AG09309 (cell line): ENCODE data around the gene PLXNA2.

ENCODE experiments used
- DNase-seq: peaks from one replicate; pipeline ENCODE4 v3.0.0-alpha.2; 2010; ENCODE audit warnings: low read depth
- H3K4me3 ChIP-seq: 2 replicates; pipeline ENCODE4 v1.5.1; 2011; ENCODE audit warnings: mild to moderate bottlenecking, low read depth, low read length, moderate library complexity; ENCODE audit not compliant: control insufficient read depth
- TF ChIP-seq, protein P1 (sequence below): IDR thresholded peaks from 2 replicates; pipeline ENCODE4 v1.5.1; 2011; ENCODE audit warnings: mild to moderate bottlenecking, low read depth, low read length, inconsistent platforms; ENCODE audit not compliant: insufficient read depth, control insufficient read depth; ENCODE audit errors: missing control alignments

PLXNA2 gene, protein sequence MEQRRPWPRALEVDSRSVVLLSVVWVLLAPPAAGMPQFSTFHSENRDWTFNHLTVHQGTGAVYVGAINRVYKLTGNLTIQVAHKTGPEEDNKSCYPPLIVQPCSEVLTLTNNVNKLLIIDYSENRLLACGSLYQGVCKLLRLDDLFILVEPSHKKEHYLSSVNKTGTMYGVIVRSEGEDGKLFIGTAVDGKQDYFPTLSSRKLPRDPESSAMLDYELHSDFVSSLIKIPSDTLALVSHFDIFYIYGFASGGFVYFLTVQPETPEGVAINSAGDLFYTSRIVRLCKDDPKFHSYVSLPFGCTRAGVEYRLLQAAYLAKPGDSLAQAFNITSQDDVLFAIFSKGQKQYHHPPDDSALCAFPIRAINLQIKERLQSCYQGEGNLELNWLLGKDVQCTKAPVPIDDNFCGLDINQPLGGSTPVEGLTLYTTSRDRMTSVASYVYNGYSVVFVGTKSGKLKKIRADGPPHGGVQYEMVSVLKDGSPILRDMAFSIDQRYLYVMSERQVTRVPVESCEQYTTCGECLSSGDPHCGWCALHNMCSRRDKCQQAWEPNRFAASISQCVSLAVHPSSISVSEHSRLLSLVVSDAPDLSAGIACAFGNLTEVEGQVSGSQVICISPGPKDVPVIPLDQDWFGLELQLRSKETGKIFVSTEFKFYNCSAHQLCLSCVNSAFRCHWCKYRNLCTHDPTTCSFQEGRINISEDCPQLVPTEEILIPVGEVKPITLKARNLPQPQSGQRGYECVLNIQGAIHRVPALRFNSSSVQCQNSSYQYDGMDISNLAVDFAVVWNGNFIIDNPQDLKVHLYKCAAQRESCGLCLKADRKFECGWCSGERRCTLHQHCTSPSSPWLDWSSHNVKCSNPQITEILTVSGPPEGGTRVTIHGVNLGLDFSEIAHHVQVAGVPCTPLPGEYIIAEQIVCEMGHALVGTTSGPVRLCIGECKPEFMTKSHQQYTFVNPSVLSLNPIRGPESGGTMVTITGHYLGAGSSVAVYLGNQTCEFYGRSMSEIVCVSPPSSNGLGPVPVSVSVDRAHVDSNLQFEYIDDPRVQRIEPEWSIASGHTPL (N-terminal part only)

DNA sequence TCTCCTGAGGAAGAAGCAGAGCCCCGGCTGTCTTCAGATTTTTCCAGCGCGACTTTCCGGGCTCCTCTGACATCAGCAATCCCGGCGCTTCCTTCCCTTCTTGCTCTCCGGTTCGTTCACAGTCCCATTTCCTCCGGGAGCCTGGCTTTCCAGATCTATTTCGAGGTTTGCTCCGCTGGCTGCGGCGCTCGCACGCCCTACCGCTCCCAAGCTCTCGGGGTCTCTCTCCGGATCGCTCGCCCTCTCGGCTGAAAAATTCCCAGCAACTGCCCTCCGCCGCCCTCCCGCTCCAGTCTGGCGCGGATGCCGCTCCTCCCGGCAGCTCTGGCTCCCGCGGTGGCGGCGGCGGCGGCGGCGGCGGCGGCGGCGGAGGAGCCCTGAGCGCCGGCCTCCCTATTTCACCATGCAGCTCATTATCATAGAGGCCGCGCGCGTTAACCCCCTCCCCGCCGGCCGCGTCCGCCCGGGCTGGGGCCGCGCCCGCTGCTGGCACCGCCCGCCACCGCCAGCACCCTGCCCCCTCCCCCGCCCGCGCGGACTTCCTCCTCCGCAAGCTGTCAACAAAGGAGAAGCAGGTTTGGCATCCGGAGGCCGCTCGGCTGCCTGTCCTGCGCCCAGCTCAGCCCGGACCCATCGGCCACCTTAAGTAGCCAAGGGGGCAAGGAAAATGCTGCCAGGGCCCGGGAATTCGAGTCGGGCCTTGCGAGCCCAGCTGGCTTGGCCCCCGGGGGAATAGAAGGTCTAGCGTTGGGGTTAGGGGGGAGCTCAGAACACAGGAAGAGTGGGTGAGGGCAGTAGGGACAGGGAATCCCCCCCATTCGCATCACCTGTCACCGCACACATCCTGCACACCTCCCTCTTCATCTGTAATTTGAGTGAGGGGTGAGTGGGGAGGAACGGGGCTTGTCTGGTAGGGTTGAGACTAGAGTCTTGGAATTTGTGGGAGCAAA lies at the start of gene PLXNA2:
TSS of gene PLXNA2 (minus strand) at position 418 of the 950 bp plus-strand sequence. CDS start 26,462 bp downstream, outside the sequence.
- DNase-seq, result peak; percentile 10
- H3K4me3 ChIP-seq, result peak within 1 kb of the TSS; percentile 57
- TF ChIP-seq, protein P1, sequence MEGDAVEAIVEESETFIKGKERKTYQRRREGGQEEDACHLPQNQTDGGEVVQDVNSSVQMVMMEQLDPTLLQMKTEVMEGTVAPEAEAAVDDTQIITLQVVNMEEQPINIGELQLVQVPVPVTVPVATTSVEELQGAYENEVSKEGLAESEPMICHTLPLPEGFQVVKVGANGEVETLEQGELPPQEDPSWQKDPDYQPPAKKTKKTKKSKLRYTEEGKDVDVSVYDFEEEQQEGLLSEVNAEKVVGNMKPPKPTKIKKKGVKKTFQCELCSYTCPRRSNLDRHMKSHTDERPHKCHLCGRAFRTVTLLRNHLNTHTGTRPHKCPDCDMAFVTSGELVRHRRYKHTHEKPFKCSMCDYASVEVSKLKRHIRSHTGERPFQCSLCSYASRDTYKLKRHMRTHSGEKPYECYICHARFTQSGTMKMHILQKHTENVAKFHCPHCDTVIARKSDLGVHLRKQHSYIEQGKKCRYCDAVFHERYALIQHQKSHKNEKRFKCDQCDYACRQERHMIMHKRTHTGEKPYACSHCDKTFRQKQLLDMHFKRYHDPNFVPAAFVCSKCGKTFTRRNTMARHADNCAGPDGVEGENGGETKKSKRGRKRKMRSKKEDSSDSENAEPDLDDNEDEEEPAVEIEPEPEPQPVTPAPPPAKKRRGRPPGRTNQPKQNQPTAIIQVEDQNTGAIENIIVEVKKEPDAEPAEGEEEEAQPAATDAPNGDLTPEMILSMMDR, result no peak

DNA sequence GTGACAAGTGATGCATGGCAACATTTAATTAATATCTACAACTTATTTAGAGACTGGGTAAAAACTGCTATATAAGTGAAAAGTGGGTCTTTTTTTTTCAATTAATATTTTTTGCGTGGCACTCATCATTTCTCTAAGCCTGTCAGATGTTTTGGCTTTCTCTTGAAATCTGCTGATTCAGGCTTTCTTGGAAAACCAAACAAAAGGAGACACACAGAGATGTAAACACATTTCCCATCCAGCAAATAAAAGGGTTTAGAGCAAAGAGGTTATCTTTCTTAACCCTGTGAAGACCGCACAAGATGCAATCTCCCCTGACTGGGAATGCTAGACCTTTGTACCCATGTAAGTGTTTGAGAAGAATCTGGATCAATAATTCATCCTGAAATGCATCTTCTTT lies 48.7 kb upstream of the PLXNA2 start:
- no peak for DNase-seq
- TF ChIP-seq, protein P1, result no peak

DNA sequence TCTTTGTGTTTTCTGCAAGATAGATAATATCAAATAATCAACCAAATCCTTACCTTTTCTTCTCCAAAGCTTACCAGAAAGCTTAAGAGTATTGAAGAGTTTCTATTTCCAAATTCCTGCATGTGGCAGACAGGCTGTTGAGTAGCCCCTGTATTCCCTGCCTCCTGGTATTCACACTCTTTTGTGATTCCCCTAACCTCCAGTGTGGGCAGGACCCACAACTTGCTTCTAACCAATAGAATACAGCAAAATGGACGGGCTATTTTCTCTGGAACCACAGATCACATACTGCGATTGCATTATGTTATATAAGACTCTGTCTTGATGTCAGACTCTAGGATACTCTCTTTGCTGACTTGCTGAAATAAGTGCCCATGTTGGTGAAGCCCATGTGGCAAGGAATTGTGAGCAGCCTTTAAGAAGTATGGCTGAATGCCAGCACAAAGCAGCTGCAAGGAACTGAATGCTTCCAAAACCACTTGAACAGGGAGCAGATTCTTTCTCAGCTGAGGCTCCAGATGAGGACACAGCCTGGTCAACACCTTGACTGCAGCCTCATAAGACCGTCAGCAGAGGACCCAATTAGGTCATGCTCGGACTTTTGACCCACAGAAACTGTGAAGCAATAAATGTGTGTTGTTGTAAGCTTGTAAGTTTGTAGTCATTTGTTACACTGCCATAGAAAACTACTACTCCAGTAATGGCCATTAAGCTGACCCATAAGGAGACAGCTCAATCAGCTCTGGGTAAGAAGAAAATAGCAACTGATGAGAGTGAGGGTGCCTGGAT lies 47.9 kb upstream of the PLXNA2 start:
- H3K4me3 ChIP-seq, result no peak overlapping the region
- TF ChIP-seq, protein P1, result no peak
- no peak for DNase-seq

More for the DNA sequence above, 48.7 kb upstream of the PLXNA2 start:
- no peak overlapping the region for H3K4me3 ChIP-seq

DNA sequence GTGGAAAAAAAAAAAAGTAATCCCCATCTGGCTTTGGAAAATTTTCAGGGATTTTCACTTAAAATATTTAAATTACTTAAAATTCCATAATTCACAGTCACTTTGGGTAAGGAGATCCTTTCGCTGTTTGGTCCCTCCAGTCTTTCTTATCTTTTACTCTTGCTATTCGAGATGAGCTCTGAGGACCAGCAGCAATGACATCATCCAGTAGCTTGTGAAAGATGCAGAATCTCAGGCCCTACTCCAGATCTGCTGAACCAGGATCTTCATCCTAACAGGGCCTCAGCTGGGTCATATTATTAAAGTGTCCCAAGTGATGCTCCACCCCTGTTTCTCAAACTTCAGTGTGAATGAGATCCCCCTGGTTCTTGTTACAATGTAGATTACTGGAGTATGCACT lies 46.9 kb upstream of the PLXNA2 start:
- TF ChIP-seq, protein P1, result no peak
- DNase-seq, result no peak
- no peak overlapping the region for H3K4me3 ChIP-seq

DNA sequence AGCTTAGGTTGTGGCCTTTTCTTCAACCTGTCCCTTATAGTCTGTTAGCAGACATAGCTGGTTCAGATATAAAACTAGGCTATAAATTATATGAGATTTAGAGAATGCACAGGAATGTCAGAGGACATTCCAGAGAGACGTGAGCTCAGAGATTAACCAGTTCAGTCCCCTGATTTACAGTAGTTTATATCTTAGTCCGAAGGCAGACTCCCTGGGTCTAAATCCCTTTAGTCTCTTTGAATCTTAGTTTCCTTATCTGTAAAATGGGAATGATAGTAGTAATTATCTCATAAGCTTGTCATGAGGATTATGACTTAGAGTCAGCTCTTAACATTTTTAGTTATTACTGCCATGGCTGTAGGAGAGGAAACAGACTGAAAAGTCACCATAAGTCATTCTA lies 45.5 kb upstream of the PLXNA2 start:
- DNase-seq, result no peak
- TF ChIP-seq, protein P1, result no peak
- H3K4me3 ChIP-seq, result no peak overlapping the region
